GM18499 (cell line): ENCODE results near the gene ARRDC4.

ENCODE experiments used
- ATAC-seq: cut with Tn5 transposase; IDR thresholded peaks from one replicate; pipeline ENCODE4 v1.9.1; 2021; ENCODE audit warnings: moderate number of reproducible peaks; ENCODE audit not compliant: insufficient read depth, unreplicated experiment

Gene ARRDC4

GRCh38 chr15:97960364-97961066 lies at the start of gene ARRDC4:
TSS of gene ARRDC4 (plus strand) at chr15:97960703. CDS start at chr15:97960862, 159 bp downstream.
- ATAC-seq, result peak; percentile 90

- no peak for ATAC-seq
These were observed 45.8 kb upstream of the ARRDC4 start for GRCh38 chr15:97914711-97915110.

GRCh38 chr15:97915261-97915660 lies 45.2 kb upstream of the ARRDC4 start:
- ATAC-seq, result no peak

GRCh38 chr15:97921296-97921865 lies 39.1 kb upstream of the ARRDC4 start:
- ATAC-seq, result no peak

- ATAC-seq, result no peak
These were observed 30.9 kb upstream of the ARRDC4 start for GRCh38 chr15:97929456-97930229.

GRCh38 chr15:97930230-97930629 lies 30.3 kb upstream of the ARRDC4 start:
- no peak for ATAC-seq

GRCh38 chr15:97931314-97931713 lies 29.2 kb upstream of the ARRDC4 start:
- no peak for ATAC-seq

- no peak for ATAC-seq
These were observed 26.9 kb upstream of the ARRDC4 start for GRCh38 chr15:97933589-97933988.

GRCh38 chr15:97940993-97941392 lies 19.5 kb upstream of the ARRDC4 start:
- ATAC-seq, result no peak

GRCh38 chr15:97941572-97941971 lies 18.9 kb upstream of the ARRDC4 start:
- ATAC-seq, result no peak

- no peak for ATAC-seq
These were observed 15.8 kb upstream of the ARRDC4 start for GRCh38 chr15:97944724-97945123.

- no peak for ATAC-seq
These were observed 12.8 kb upstream of the ARRDC4 start for GRCh38 chr15:97947465-97948260.

GRCh38 chr15:97953254-97953653 lies 7.2 kb upstream of the ARRDC4 start:
- ATAC-seq, result no peak

GRCh38 chr15:97953748-97954147 lies 6.8 kb upstream of the ARRDC4 start:
- no peak for ATAC-seq

GRCh38 chr15:97955035-97955434 lies 5.5 kb upstream of the ARRDC4 start:
- no peak for ATAC-seq

GRCh38 chr15:97955529-97955928 lies 5.0 kb upstream of the ARRDC4 start:
- ATAC-seq, result no peak

GRCh38 chr15:97959724-97960363 lies 659 bp upstream of the ARRDC4 start:
- ATAC-seq, result no peak

- no peak for ATAC-seq
These were observed 808 bp downstream of the ARRDC4 start for GRCh38 chr15:97961067-97961954.

- ATAC-seq, result no peak
These were observed 1.8 kb downstream of the ARRDC4 start for GRCh38 chr15:97962263-97962662.
